ENCODE measurements around the gene PPP2R3A.
"Not testable (repeated sequence)": the region's sequence is repeated elsewhere in the genome, so short reads cannot be mapped to it uniquely, and the experiment has no call there.

The PPP2R3A gene

GRCh38 chr3:135929670-135930069, 35.9 kb upstream of the PPP2R3A start:
- no peak overlapping the region for H3K4me3 ChIP-seq
- no peaks in the 10 kb centered on the region for H3K36me3 ChIP-seq
- H3K27ac ChIP-seq: no peak overlapping the region
- TF ChIP-seq Cebpa-rat (IDR thresholded peaks at IDR 0.05): no peak
- H3K4me2 ChIP-seq: no peak overlapping the region
- no peaks in the 10 kb centered on the region for H3K4me1 ChIP-seq
- H4K20me1 ChIP-seq: no peaks in the 10 kb centered on the region
- no peaks in the 10 kb centered on the region for H3K27me3 ChIP-seq
- H3K9ac ChIP-seq: no peak overlapping the region
- H3K9me3 ChIP-seq: no peaks in the 10 kb centered on the region

DNA sequence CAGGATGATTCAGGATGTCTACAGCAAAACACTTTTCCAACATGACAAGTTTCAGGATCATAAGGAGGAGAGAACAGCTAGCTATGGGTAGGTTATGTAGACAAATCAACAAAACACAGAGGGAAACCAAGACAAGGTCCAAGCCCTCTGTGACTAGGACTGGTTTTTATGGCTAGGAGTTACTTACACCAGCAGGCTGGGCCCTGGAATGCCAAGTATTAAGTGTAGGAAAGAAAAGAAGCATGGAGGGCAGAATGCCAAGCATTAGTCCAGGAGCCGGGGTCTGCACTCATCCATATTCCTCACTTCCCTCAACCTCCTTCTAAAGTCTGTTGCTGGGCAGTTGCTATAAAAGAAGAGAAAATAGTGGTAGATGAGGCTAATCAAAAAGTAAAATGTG, 35.3 kb upstream of the PPP2R3A start:
- Histone ChIP-seq H3K27me3 (no peaks in the 10 kb centered on the region), H3K9me3 (no peaks in the 10 kb centered on the region), H3K4me1 (no peaks in the 10 kb centered on the region), H3K36me3 (no peaks in the 10 kb centered on the region), H4K20me1 (no peaks in the 10 kb centered on the region), H3K27ac (no peak overlapping the region), H3K4me3 (no peak overlapping the region), H3K4me2 (no peak overlapping the region), H3K9ac (no peak overlapping the region)
- TF ChIP-seq Cebpa-rat (IDR thresholded peaks at IDR 0.05): no peak

DNA sequence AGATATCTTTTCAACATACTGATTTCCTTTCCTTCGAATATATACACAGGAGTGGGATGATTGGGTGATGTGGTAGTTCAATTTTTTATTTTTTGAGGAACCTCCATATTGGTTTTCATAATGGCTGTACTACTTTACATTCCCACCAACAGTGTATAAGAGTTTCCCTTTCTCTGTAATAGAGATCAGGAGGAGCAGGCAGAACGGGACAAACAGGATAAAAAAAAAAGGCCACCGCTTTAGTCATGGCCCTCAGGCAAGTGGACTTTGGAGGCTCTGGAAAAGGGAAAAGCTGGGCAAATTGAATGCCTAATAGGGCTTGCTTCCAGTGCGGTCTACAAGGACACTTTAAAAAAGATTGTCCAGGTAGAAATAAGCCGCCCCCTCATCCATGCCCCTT, 30.4 kb upstream of the PPP2R3A start:
- not testable (repeated sequence) for H3K9ac ChIP-seq, H3K27me3 ChIP-seq

DNA sequence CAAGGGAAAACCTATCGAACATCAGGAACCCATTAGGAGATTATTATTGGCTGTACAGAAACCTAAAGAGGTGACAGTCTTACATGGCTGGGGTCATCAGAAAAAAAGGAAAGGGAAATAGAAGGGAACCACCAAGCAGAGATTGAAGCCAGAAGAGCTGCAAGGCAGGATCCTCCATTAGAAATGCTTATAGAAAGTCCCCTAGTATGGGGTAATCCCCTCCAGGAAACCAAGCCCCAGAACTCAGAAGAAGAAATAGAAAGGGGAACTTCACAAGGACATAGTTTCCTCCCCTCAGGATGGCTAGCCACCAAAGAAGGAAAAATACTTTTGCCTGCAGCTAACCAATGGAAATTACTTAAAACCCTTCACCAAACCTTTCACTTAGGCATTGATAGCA, 27.8 kb upstream of the PPP2R3A start:
- H4K20me1 ChIP-seq, H3K4me3 ChIP-seq, H3K4me2 ChIP-seq, H3K36me3 ChIP-seq, H3K4me1 ChIP-seq, H3K27ac ChIP-seq, H3K27me3 ChIP-seq, H3K9ac ChIP-seq: not testable (repeated sequence)
- peaks cover 14% of the 10 kb centered on the region for H3K9me3 ChIP-seq

More for the DNA sequence above, 30.4 kb upstream of the PPP2R3A start:
- not testable (repeated sequence) for H3K4me2 ChIP-seq, H3K36me3 ChIP-seq, H3K4me1 ChIP-seq, H4K20me1 ChIP-seq, H3K4me3 ChIP-seq, H3K27ac ChIP-seq
- H3K9me3 ChIP-seq: peaks cover 14% of the 10 kb centered on the region

DNA sequence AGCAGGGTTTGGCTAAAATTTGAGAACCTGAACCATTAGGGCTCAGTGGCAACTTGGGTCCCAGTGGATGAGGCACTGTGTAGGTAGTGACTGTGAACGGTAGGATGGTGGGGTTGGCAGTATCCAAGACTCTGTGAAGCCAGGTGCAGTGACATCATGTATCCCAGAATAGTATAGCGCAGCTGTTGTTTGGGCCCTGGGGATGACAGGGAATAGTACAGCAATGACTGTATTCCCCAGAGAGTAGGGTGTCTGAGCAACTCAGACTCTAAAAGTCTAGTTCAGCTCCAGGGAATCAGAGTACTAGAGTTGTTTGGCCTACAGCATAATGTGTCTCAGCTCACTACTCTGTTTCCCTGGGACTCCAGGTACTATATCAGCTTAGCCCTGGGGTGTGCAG, 20.7 kb upstream of the PPP2R3A start:
- Histone ChIP-seq H3K36me3 (no peaks in the 10 kb centered on the region), H3K9ac (no peak overlapping the region), H3K4me2 (peak overlapping the region; percentile 73), H3K27me3 (no peaks in the 10 kb centered on the region), H3K4me1 (peaks cover 18% of the 10 kb centered on the region), H3K27ac (peak overlapping the region; percentile 42; the same call in 1 of the 2 replicates), H3K9me3 (no peaks in the 10 kb centered on the region), H3K4me3 (no peak overlapping the region), H4K20me1 (no peaks in the 10 kb centered on the region)
- no peak for TF ChIP-seq Cebpa-rat (IDR thresholded peaks at IDR 0.05)

DNA sequence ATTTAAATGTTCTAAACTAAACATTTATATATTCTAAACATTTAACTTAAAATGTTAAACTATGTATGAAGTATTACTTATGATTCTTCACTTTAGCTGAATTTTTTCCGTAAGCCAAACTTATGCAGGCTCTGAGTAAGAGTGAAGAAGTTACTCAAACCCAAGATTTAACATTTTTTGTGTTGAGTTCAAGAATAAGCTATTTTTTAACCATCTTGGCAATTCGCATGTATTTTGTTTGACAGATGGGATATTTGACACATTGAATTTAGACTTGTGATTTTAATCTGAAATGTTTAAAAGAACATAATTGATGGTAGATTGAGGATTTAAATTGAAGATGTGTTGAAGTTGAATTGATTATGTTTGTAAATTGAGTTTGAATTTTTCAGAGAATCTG, 14.6 kb upstream of the PPP2R3A start:
- no peak overlapping the region for H3K4me3 ChIP-seq
- H3K4me1 ChIP-seq: no peaks in the 10 kb centered on the region
- no peaks in the 10 kb centered on the region for H4K20me1 ChIP-seq
- TF ChIP-seq Cebpa-rat (IDR thresholded peaks at IDR 0.05): no peak
- no peaks in the 10 kb centered on the region for H3K27me3 ChIP-seq
- no peak overlapping the region for H3K9ac ChIP-seq
- H3K27ac ChIP-seq: no peak overlapping the region
- H3K36me3 ChIP-seq: no peaks in the 10 kb centered on the region
- H3K4me2 ChIP-seq: no peak overlapping the region
- H3K9me3 ChIP-seq: peaks cover 7% of the 10 kb centered on the region

DNA sequence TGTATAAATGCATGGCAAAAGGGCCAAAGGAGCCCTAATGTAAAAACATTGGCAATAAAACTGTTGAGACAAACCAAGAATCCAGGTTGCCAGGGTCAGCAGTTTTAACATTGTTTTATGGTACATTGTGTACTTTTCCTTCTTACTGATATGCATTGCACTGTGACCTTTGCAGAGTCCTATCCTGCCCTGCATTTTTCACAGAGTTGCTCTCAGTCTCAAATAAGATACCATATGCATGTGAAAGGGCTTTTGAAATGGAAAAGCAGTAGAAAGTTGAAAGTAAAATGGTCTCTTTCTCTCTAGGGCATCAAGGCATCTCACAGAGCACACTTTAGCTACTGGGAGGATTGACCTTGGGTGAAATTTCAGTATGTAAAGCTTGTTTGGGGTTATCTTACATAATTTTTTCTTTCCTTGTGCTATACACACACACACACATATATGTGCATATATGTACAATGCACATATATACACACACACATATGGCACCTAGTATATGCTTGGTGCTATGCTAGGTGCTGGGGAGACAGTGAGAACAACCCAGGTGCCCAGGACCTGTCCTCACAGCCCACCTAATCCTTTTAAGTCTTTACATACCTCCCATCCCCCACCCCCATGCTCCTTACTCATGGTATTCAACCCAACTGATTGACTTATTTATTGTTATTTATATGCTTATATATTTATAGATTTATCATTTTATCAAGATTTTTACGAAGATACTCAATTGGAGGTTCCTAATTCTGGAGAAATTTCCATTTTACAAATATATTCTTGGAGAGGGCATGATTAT, 1.2 kb upstream of the PPP2R3A start:
- Histone ChIP-seq H3K4me3 (no peak overlapping the region), H3K27ac (no peak overlapping the region), H3K9me3 (peaks cover 27% of the 10 kb centered on the region), H3K4me2 (no peak overlapping the region), H3K9ac (no peak overlapping the region), H3K36me3 (no peaks in the 10 kb centered on the region), H3K27me3 (no peaks in the 10 kb centered on the region), H3K4me1 (peaks cover 6% of the 10 kb centered on the region; the same call in 1 of the 2 replicates), H4K20me1 (no peaks in the 10 kb centered on the region)
- no peak for TF ChIP-seq Cebpa-rat (IDR thresholded peaks at IDR 0.05)

DNA sequence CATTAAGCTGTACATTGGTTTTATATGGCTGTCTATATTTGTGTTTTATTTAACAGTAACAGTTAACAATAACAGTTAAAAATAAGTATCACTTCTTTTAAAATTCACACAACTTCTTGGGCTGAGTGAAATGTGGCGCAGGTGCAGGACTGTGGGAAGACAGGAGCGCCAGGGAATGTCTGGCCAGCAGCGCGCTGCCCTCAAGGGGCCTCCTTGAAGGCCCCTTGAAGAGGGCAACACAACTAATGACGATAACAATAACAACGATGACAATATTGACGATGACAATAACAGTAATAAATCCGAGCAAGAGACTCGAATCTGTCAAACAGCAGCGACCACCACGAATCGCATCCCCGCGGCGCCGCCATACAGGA, 411 bp upstream of the PPP2R3A start:
- Histone ChIP-seq H3K9me3 (peaks cover 22% of the 10 kb centered on the region), H3K27me3 (no peaks in the 10 kb centered on the region), H3K9ac (no peak overlapping the region), H3K36me3 (no peaks in the 10 kb centered on the region), H3K4me3 (no peak overlapping the region), H3K4me2 (no peak overlapping the region), H4K20me1 (no peaks in the 10 kb centered on the region), H3K27ac (no peak overlapping the region), H3K4me1 (peaks cover 6% of the 10 kb centered on the region; the same call in 1 of the 2 replicates)
- no peak for TF ChIP-seq Cebpa-rat (IDR thresholded peaks at IDR 0.05)

DNA sequence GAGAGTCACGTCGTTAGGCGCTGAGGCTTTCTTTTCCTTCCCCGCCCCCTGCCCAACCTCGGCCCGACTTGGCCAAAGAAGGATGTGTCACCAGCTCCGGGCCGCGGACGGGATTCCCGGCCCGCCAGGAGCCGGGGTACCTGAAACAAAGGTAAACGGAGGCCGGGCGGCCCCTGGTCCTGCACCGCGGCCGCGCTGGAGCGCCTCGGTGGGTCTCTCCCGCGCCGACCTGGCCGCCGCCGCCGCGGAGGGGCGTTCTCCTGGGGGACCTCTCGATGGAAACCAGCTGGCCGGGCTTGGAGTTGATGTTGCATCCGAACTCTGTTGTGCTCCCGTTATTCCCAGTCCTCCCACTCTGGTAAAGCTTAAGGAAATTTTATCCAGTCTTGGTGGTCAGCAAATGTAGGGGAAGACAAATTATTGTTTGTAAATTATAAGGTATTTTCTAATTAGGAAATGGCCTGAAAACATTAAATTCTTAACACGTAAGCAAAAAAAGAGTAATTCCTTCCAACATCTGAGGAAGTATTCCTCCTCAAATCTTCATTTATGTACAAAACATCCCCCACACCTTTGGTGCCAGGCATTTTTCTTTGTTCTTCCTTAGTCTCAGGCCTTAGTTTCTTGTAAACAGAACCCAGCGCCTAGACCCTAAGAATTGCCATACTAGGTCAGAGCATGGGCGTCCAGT, 888 bp downstream of the PPP2R3A start:
- no peak for TF ChIP-seq Cebpa-rat (IDR thresholded peaks at IDR 0.05)
- H3K36me3 ChIP-seq: no peaks in the 10 kb centered on the region
- peaks cover 9% of the 10 kb centered on the region for H3K9me3 ChIP-seq
- H3K4me1 ChIP-seq: peaks cover 6% of the 10 kb centered on the region; the same call in 1 of the 2 replicates
- H3K4me3 ChIP-seq: peak overlapping the region; percentile 76
- H4K20me1 ChIP-seq: no peaks in the 10 kb centered on the region
- H3K27ac ChIP-seq: no peak overlapping the region
- no peaks in the 10 kb centered on the region for H3K27me3 ChIP-seq
- H3K9ac ChIP-seq: peak overlapping the region; percentile 65; the same call in 1 of the 2 replicates
- peak overlapping the region; percentile 79 for H3K4me2 ChIP-seq

DNA sequence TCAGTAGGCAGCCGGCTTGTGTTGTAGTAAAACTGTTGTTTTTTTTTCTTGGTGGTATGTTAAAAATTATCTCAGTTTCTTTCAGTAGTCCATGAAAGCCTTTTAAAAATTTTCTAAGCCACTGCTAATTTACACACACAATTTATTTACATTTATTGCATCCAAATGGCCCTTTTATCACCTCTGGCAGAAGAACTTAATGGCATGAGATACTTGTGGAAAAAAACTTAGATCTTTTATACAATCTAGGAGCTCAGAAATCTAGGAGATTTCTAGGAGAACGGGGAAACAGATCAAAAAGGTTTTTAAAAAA, 1.4 kb downstream of the PPP2R3A start:
- Histone ChIP-seq H3K9me3 (peaks cover 5% of the 10 kb centered on the region; the same call in 1 of the 2 replicates), H3K27me3 (no peaks in the 10 kb centered on the region), H3K4me1 (peaks cover 6% of the 10 kb centered on the region; the same call in 1 of the 2 replicates), H4K20me1 (no peaks in the 10 kb centered on the region), H3K27ac (no peak overlapping the region), H3K9ac (no peak overlapping the region), H3K4me3 (no peak overlapping the region; the same call in 1 of the 2 replicates), H3K4me2 (peak overlapping the region; percentile 79), H3K36me3 (no peaks in the 10 kb centered on the region)
- TF ChIP-seq Cebpa-rat (IDR thresholded peaks at IDR 0.05): no peak

Measured in BLaER1 (cell line).